CMK (cell line): Measurements from ENCODE around the gene JAKMIP1.

ENCODE experiments used
- DNase-seq: peaks from one replicate; pipeline ENCODE4 v3.0.0-alpha.2; 2010; ENCODE audit warnings: low read depth

The JAKMIP1 gene

DNA sequence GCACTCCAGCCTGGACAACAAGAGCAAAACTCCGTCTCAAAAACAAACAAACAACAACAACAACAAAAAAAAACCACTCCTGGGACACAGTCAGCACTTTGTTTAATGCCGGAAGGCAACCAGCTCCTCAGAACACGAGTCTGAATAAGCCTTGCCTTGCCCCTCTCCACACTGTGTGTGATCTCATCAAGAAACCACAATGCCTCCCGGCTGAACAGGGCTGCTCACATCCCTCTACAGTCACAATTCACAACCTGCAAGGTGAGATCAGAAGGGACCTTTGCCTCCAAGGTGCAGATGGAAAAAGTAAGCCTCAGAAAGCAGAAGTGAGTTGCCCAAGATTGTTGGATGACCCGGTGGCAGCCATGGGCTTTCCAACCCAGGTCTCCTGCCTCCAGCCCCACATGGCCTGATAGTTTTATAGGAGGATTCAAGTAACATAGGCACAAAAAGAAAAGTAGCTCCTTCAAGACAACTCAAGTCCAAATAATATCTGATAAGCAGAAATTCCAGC is 80.8 kb downstream of the JAKMIP1 start:
- no peak for DNase-seq

DNA sequence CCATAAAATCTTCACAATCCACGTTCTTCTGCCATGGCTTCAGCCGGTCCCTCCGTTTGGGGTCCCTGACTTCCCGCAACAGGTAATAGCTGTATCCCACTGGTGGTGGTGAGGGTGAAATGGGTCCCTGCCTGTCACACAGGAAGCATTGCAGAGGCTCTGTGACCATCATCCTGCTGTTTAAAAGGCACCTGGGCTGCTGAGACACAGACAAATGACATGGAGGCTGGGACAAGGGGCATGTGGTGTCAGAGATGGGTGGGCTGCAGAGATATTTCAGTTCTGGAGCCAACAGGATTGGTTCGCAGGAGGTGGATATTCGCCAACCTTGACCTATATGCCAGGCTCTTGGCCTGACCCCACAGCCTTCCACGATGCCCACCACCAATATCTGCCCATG is 82.1 kb downstream of the JAKMIP1 start:
- DNase-seq = no peak

DNA sequence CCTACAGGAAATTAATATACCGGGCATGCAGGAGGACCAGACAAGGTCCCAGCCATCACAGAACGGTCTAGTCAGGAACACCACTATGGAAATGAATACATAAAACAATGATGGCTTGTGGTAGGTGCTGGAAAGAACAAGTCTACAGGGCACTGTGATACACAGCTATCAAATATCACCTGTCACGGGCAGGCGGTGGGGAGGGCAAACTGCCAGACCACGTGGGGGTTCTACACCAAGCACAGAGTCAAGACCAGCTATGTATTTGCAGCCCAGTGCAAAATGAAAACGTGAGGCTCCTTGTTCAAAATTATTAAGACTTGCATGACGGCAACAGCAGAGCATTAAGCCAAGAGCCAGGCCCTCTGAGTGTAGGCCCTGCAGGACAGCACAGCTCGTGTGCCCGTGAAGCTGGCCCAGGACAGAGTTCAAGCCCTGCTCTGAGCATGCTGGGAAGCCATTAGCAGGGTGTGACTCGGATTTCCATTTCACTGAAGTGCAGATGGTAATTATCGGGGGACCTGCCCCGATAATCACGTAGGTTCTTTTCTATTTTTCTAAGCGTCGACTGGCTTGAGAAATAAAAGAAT is 83.6 kb downstream of the JAKMIP1 start:
- DNase-seq = no peak

DNA sequence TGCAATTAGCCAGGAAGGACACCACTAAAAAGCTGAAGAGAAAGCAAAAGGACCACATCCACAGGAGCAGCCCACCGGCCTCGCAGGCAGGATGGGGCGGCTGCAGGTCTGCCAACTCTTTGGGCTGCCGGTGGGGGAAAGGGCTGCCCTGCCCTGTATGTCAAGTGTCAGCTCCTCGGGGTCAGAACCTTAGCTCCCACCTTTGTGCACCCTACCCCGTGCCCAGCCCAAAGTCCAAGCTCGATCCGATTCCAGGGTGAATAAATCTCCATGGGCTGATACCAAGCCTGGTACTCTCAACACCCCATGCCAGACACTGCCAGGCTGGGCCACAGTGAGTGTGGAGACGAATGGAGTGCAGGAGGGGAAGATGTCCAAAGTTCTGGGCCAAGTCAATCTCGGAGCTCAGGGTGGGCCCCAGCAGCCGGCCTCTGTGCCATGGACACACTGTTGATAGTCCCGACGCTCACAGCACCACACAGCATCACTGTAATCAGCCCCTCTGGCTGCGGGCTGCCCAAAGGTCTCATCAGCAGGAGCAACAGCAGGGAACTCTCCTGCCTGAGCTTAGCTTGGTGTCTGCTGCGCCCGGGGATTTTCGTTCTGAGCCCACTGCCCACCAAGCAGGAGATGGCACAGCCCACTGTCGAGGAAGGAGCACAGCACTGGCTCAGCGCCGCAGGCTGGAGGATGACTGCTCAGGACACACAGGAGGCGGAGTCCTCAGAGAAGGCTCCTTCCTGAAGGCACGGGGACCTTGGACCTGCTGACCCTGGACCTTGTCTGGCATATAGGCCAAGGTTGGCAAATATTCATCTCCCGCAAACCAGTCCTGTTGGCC is 84.4 kb downstream of the JAKMIP1 start:
- DNase-seq = no peak

DNA sequence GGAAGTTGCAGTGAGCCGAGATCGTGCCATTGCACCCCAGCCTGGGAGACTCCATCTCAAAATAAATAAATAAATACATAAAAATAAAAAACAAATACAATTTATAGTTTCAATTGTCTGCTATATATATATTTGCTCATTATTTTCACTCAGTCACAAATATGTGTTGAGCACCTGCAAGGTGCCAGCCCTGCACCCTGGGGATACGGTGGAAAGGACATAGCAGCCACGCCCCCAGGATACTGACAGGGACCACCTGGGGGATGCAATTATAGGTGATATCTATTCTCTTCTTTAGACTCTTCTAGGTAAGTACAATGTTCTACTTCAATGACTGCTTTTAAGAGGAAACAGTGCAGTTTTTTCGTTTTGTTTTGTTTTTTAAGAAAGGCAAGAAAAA is 85.0 kb downstream of the JAKMIP1 start:
- DNase-seq = no peak

DNA sequence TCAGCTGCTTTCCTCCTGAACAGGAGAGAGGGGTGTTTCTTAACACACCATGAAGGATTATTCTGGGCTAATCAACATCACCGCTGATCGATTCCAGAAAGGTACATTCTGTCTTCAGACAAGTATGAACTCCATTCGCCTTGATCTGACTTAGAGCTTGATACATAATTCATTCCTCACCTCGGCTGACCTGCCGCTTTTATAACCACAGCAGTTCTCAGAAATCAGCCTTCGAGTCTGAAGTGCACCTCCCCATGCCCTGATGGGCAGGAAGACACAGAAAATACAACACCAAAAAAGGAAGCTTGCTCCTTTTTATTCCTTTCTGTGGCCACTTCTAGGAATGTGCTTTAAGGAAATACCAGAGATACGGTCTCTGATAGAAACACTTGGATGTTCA is 85.7 kb downstream of the JAKMIP1 start:
- no peak for DNase-seq

DNA sequence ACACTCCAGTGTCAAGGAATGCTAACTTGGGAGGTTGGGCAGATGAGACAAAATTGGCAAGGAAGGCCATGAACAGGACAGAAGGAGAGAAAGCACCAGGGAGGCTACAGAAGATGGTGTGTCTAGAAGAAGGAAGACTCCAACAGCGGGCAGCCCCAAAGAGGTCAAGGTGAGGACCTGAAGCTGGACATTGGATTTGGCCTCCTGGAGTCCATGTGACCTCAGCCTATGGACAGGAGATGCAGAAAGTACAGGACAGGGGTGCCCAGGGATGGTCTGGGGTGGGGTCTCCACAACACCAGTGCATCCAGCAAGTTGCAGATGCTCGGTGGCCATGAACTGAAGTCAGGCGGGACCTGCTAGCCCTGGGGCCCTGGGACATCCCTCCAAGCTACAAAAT is 86.2 kb downstream of the JAKMIP1 start:
- DNase-seq = no peak

DNA sequence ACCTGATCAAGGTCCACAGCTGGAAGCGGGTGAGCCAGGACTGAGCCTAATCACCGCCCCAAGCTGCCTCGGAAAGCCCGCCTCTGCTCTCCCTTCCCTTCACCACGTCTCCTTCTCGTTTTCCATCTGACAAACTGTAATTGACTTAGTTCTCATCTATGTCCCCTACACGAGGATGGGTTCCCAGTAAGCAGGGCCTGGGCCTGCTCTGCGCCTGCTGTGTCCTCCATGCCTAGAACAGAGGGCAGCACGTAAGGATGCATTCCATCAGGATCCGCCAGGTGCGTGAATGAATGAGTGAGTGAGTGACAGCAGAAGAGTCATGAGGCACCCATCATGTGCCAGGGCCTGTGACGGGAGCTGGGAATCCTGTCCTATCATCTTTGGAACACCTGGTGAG is 86.7 kb downstream of the JAKMIP1 start:
- DNase-seq = no peak

DNA sequence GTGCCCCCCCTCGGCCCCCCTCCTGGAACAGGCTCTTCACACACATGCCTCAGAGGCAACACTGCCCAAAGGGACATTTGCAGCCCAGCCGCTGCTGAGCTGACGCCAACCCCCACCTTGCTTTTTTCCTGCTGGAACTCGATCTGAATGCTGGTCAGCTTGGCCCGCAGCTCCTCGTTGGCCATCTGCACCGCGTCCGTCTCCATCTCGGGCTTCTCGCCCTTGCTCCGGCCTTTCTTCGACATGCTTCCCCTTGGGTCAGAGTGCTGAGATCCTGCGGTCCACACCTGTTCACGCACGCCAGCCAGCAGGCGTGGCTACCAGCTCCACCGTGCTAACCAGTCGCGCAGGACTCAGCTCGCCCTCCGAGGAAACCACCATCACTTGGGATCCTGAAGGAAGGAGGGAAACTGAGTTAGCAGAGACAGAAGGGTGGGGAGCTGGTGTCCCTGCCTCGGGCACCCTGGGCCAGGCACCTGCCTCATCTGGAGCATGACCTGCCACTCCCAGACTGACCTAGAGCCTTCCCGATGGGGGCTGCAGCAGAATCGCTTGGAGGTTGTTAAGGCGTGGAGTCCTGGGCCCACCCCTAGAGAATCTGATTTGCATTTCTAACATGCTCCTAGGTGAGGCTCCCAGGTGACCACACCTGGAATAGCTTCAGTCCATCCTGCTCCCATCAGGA is 87.6 kb downstream of the JAKMIP1 start:
- no peak for DNase-seq

DNA sequence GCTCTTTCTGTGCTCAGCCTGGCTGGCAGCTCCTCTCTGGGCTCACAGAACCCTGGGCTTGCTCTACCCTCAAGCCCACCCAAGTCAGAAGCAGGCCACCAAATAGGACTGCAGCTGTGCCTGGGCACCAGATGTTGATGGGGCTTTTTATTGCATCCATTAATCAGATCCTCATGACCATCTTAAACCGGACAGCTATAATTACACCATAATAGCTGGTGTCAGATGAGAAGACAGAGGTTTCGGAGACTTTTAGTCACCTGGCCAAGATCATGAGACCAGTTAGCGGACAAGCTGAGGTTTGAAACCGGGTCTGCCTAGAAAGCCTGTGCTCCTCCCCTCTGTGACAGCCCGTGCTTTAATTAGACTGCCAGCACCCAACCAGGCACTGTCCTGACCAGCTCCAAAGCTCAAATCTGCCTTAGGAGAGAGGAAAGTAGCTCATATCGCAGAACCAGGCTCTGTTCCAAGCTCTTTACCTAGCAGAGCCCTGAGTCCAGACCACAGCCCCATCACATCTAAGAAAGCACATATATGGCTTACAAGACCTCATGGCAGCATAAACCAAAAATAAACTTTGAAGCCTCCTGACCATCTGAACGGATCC is 88.9 kb downstream of the JAKMIP1 start:
- DNase-seq = no peak

DNA sequence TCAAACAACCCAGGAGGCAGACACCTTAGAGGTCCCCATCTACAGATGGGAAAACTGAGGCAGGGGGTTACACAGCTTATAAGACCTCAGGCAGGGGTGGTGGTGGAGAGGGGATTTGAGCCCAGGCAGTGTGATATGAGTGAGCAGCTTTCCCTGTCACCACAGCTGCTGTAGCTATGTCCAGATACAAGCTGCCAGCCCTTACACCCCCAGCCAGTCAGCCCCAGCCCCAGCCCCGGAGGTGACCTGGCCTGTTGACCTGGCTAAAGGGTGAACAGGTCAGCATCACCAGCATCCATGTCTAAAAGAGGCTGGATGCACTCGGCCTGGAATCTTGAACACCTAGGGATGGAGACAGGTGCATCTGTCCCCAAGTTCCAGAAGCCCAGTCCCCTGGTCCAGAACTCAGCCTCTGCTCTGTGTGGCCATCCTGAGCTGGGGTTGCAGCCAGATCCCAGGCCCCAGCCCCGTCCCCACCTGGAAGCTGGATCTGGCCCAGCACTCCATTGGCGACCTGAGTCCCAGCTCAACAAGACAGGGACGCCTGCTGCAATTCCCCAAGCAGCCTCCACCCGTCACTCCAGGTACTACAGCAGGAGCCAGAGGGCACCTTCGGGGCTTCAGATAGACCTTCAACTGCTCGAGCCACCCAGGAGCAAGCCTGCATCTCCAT is 89.5 kb downstream of the JAKMIP1 start:
- no peak for DNase-seq

DNA sequence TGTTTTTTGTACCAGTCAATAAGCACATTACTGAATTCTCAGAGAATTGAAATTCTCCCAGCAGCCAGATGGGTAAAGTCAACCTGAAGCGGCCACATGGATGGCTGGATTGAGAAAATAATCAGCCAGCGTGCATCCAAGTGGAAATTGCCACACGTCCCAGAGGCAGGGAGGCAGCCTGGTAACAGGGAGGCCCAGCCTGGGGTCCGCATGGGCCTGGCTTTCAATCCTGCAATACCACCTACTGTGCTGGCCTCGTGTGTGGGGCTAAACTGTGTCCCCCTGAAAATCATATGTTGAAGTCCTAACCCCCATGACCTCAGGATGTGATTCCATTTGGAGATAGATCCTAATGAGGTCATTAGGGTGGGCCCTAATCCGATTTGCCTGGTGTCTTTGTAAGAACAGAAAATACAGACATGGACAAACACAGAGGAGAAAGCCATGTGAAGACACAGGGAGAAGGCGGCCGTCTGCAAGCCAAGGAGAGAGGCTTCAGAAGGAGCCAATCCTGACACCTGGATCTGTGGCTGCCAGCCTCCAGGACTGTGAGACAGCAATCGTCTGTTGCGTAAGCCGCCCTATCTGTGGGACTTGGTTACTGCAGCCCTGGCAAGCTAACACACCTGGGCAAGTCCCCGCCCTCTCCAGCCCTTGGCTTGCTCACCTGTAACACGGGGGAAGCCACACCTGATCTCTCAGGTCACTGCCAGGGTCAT is 90.3 kb downstream of the JAKMIP1 start:
- DNase-seq = no peak

DNA sequence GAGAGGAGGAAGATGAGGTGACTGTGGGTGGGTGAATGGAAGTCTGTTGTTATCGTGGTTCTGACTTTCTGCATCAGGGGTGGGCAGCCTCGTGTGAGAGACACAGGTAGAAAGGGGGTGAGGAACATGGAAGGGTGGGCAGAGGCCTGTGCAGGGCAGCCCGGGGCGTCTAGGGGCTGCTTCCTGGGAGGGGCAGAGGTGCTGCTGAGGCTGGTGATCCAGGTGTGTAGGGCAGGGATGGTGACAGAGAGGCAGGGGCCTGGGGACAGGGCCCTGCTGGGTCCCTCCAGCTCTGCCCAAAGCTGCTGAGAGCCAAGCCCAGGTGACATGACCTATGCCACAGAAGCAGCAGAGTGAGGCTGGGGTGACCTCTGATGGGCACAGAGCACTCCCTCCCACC is 92.5 kb downstream of the JAKMIP1 start:
- DNase-seq = no peak

DNA sequence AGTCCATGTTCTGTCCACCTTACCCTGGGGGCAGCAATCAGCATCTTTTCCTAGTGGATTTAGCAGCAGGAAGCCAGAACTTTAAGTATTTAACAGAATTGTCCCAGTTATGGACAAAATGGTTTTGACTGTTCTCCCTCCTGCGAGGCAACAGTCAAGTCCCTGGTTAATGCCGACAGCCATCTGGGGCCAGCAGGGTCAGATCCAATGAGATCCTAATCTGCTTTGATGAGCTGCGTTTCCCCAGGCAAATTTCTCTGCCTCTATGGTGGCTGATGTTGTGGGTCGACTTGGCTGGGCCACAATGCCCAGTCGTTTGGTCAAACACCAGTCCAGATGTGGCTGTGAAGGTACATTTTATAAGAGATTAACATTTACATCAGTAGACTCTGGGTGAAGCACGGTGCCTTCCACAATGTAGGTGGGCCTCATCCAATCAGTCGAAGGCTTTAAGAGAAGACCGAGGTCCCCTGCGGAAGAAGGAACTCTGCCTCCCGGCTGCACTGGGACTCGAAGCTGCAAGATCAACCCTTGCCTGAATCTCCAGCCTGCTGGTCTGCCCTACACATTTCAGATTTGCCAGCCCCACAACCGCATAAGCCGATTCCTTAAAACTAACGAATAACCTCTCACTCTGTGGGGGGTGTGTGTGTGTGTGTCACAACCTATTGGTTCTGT is 93.1 kb downstream of the JAKMIP1 start:
- DNase-seq = no peak

DNA sequence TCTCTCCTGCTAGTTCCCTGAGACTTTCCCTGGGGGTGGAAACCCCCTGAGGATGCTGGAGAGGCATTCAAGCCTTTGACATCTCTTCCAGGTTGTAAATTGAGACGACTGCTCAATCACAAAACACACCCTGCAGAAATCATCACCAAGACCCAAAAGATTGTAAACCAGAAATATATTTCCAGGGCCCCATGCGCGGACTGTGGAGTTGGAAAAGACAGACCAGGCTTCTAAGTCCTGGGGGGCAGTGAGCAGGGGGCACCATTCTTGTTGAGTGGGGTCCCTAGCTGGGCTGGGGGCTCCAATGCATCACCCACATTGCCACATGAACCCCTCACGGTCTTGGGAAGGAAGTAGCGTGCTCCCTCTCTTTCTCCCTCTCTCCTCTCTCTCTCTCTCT is 94.2 kb downstream of the JAKMIP1 start:
- no peak for DNase-seq

DNA sequence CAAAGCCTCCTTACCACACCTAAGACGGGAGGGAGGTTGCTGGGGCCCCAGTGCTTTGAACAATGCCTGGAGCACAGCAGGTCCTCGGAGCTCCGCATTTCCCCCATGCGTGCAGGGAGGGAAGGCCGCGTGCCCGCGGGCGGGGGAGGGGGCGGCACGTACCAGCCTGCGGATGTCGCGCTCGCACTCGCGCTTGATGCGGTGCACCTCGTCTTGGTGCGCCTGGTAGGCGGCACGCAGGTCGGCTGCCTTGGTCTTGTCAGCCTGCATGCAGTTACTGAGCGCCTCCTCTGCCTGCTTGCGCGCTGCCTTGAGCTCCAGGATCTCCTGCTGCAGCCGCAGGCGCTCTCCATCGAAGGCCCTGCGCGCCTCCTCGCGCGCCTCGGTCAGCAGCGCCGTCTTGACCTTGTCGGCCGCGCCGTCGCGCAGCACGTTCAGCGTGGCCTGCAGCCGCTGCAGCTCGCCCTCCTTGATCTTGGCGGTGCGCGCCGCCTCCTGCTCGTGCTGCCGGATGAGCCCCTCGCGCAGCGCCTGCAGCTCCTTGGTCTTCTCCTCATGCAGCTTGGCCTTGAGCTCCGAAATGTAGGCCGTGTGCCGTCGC is 94.9 kb downstream of the JAKMIP1 start:
- no peak for DNase-seq

DNA sequence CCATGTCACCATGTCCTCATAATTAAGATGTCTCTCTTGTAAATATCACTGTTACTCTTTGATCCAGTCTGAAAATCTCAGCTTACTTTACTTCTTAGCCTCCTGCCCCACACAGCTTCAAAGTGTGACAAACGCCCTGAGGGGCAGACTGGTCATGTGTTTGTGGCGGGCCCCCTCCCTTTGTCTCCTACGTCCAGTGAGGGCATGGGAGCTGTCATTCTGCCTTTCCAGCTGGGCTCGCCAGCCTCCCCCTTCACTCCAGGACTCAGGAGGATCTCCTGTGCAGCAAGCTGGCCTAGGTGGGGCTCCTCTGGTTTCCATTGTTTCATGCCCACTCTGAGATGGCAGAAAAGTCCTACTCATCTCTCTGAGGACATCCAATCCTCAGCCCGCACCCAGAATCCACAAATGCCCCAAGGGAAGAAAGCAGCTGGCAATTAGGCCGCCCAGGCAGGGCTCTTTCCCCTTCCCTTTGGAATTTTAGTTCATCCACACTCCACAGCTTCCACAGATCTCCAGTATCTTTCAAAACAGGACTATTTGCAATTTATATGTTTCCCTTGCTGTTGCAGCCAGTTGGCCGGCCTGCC is 95.7 kb downstream of the JAKMIP1 start:
- DNase-seq = no peak

DNA sequence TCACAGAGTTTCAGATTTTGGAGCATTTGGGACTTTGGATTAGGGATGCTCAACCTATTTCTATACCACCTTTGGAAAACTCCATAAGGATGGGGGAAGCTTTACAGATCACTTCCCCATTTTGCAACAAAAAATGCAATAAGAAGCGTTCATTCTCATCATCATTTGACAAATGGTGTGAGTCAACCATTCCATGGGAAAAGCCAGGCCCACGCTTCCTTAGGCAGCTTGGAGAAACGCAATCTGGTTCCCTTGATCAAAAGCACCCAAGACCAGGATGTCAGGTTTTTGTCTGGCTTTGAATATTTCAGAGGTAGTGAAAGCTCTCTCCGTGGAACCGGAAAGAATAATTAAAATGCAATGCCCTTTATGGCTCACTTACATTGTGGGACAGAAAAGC is 102.8 kb downstream of the JAKMIP1 start:
- no peak for DNase-seq

DNA sequence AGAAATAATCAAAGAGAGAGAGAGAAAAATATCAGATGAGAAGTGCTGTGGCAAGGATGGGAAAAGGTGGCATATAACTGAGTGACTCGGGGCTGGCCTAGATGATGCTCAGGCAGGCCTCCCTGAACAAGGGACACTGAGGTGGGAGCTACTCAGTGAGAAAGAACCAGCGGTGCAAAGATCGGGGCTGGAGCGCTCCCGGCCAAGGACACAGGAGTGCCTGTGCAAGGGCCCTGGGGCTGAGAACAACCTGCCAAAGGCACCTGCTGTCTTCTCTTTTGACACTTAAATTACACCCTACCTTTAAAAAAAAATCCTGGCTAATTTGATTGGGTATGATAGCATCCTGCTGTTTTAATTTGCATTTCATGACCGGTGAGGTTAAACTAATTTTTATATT is 104.5 kb downstream of the JAKMIP1 start:
- no peak for DNase-seq
